ENCODE results near the gene CYP1B1.
"Not testable (repeated sequence)": the region's sequence is repeated elsewhere in the genome, so short reads cannot be mapped to it uniquely, and the experiment has no call there.

DNA sequence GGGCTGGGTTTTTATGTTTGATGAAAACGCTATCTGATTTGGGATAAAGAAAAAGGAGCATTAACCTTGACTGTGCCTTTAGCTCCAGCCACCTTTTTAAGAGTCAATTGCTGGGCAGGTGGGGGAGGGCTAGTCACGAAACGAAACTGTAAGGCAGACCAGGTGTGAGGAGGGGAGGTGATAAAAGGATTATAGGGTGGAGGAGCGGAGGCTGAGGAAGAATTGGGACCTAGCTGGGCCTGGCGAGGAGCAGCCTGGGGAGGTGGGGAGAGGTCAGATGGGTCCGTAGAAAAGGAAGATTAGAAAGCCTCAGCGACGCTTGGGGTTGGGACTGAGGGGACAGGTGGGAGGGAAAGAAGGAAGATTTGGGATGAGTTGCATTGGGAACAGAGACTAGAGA, 8.6 kb upstream of the CYP1B1 start:
- not testable (repeated sequence) for TF ChIP-seq POLR2A (IDR thresholded peaks at IDR 0.05; ENCODE audit: borderline replicate concordance, extremely low read depth, insufficient read depth, insufficient read length); CTCF (IDR thresholded peaks at IDR 0.05 in 2 of 3, conservative IDR thresholded peaks at IDR 0.05 in 1 of 3; ENCODE audit: borderline replicate concordance in 1 of 3, insufficient read depth in 1 of 3, low read depth in 2 of 3, low read length in 2 of 3); POLR2AphosphoS5 (IDR thresholded peaks at IDR 0.05; ENCODE audit: low read depth, low read length)
- TF ChIP-seq, protein P1, sequence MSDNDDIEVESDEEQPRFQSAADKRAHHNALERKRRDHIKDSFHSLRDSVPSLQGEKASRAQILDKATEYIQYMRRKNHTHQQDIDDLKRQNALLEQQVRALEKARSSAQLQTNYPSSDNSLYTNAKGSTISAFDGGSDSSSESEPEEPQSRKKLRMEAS (IDR thresholded peaks at IDR 0.05): not testable (repeated sequence)
